GM21737 (cell line): Measurements from ENCODE around the gene MVB12B.

Experiments
- ATAC-seq: cut with Tn5 transposase; IDR thresholded peaks from one replicate; pipeline ENCODE4 v1.9.1; 2021; ENCODE audit warnings: mild to moderate bottlenecking, moderate library complexity; ENCODE audit not compliant: unreplicated experiment

MVB12B gene

DNA sequence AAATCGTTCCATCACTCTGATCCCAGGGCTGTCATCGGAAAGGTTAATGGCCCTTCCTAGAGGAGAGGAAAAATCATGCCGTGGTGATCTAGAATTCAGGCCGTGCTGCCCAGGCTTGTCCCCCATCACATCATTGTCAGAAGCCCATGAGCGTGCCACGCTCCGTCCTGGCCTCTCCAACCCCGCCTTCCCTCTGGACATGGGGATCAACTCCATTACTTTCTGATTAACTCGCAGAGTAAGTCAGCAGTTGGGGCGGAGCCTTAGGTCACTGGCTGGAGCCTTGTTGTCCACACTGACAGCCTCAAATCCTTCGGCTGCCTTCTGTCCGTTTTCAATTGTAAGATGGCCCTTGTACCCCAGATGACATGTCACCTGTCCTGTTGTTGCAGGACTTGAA lies 75.0 kb downstream of the MVB12B start:
- ATAC-seq, result no peak

DNA sequence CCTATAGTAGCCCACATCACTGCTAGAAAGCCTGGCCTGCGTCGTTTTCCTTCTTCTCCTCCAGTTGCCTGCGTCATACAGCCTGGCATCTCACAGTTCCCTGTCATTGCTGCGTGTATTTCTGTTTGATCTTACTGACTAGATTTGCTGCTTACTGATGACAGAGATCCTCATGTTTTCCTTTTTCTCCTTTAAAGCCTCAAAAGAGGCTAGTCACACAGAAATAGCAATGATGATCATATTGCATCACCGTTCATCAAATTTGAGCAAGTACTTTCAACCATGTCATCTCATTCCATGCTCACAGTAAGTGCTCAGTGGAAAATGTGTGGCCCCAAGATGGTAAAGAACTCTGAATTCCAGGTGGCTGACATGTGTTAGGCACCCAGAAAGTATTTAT lies 76.8 kb downstream of the MVB12B start:
- ATAC-seq, result no peak

DNA sequence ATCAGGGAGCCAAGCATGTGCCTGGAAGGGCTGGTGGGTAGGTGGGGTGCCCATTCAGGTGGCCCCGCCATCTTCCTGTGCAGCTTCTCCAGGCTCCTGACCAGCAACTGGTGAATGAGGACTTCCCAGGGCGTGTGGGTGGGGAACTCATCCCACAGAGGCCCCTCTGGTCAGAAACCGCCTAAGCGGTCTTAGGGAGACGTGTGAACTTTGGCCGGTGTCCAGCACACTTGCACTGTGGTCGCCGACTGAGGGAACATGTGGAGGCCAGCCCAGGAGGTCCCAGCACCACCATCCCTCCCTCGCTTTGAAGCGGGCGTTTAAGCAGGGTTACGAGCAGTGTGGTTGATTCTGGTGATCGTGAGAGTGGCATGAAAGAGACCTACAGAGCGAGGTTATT lies 77.8 kb downstream of the MVB12B start:
- ATAC-seq, result no peak

DNA sequence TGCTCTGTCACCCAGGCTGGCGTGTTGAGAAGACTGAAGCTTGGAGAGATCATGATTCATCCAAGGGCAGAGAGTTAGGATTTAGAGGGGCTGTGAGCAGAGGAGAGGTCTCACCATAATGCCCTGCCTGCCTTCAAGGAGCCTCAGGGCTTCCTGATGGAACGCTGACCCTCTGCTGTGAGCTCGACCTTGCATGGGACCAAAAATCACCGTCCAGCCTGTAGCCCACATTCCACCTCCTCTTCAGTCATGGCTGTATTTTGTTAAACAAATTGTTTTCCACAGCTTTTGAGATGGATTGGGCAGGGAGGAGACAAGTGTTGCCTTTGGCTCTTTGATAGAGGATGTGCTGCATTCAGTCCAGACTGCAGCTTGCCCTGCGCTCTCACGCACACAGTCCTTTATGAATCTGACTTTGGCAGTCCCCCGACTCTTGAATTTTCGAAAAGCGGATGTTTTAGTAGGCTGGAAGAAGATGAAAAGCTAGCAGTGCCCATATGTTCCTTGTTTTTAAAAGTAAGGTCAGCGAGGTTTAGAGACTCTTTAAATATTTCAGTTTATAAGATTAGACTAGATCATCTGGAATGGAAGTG lies 79.5 kb downstream of the MVB12B start:
- ATAC-seq, result no peak

DNA sequence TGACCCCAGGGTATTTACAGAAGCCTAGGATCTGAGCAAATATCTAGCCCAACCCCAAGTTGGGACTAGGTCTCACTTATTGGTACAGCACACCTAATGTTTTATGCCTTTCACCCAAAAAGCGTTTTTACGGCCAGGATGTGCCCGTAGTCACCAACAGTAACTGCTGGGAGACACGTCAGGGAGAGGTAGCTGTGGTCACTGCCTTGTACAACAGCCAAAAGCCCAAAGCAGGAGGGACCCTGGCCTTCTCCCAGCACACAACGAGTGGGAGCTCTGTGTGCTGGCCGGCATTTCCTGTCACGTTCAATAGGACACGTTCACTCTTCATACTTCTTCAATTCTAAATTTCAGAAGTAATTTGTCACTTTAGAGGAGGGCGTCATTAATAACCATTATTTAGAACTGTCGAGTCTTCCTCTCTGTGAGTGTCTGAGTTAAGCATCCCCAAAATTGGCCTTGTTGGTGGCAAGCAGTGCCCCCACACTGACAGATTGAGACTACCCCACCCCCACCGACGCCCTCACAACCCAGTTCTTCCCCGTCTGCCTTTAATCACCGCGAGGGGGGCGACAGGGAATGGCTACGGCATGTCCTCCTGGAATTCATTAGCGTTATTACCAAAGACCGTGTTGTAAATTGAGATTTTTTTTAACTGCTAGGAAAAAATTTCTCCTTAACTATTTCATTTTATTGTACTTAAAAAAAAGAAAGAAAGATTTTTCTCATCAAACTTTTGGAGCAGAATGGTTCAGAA lies 80.7 kb downstream of the MVB12B start:
- no peak for ATAC-seq

DNA sequence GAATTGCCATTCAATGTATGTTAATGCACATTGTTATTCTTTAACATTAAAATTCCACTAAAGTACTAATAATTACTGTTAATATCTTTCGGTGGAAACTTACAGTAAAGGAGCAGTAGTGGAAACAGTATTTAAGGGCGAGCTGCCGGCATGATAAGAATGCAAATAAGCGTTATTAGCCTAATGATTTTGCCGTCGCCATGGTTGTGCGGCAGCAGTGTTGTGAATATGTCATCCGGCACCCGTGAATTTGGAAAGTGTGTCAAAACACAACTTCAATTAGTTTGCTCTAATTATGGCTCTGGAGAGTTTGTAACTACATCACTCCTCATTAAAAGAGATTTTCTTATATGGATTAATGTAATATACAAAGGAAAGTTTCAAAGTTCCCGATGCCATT lies 81.4 kb downstream of the MVB12B start:
- ATAC-seq, result no peak

DNA sequence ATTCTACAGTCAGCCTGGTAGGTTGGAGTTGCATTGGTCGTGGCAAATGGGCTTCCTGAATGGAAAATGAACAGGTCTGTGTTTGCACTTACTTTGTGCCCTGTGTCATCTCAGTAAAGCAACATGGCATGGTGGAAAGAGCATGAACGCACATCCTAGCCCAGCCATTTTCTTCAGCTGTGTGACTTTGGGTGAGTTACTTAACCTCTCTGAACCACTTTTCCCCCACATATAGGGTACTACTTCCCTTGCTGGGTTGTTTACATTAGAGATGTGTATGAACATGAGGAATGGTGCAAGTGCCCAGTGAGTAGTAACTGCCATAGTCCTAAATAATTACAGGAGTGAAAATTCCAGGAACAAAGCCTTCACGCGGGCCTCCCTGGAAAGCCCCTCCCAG lies 83.6 kb downstream of the MVB12B start:
- no peak for ATAC-seq

DNA sequence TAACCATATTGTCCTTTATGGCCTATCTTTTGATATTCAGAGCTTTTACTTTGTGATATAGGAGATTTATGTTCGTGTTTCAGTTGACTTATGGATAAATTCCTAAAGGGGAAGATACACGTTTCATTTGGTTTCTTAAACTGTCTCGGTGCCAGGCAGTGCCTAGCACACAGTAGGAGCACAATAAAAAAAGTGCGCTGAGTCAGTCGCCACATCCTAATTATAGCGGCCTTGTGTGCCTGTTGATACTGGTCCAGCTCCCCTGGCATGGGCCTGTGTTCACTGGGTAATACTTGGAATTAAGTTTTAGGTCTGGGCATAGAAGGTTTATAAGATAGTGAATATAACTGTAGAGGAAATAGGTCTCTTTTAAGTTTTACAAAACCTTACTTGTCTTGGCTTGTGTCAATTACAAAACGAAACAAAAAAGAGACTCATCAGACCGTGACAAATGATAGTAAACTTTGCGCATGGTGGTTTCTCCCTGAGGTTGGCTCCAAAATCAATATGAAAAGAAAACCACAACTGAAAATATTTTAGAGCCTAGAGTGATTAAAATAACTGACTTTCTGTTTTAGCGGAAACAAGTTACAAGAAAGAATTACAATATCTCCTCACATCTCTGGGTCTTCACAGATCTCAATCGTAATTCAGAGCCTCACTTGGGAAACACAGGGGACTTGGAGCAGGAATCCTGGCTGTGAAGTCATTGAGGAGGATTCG lies 84.8 kb downstream of the MVB12B start:
- peak; percentile 71 for ATAC-seq

DNA sequence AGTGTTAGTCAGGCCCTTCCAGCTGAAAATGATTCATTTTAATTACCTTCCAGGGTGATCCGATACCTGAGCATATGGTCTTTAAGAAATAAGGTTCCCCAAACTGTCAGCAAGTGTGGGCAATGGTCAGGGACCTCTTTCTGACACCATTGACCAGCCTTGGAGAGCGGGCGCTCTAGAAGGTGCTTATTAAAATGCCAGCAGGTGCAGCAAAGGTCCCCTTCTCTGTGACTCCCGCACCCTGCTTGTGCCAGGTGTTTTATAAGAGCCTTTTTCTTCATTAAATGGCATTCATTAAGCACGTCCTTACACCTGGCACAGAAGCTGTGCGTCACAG lies 85.3 kb downstream of the MVB12B start:
- no peak for ATAC-seq

DNA sequence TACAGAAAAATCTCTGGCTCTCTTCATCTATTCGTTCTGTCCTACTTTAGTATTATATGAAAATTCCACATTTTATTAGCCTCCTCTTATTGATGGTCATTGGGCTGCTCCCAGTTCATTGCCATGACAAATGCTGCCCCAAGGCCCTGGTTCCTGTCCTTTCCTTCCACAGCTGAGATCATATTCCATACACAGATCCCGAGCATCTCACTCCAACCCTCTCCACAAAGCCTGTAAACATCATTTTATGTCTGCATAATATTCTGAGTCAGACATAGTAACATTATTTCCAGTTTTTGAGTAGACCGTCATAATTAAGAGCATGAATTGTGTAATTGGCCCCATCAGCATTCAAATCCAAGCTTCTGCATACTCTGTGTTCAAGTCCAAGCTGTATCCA lies 86.3 kb downstream of the MVB12B start:
- ATAC-seq, result no peak

DNA sequence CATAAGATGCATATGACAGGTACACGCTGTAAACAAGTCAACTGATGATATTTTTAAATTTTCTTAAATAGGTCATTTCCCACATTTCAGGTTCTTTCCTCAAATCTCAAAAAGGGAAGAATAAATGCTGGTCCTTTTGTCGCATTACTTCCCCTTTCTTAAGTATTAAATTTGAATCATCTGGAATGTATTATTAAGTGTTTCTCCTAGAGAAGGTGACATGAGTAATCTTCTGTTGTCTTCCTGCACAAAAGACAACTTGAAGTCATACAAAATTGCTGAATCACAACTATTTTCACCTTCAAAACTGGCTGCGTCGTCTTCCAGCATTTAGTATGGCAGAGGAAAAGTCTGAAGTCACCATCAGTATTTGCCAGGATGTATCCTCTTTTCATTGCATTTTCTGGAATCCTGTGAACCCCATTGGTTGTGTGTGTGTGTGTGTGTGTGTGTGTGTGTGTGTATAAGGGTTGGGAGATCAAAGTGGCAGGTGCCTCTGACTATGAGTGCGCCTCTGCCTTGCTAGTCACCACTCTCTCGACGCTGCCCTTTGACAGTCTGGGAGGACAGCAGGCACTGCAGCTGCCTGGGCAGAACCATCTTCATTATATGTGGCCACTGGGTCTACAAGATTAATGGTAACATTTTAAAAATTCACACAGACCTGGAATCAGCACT lies 86.9 kb downstream of the MVB12B start:
- no peak for ATAC-seq

DNA sequence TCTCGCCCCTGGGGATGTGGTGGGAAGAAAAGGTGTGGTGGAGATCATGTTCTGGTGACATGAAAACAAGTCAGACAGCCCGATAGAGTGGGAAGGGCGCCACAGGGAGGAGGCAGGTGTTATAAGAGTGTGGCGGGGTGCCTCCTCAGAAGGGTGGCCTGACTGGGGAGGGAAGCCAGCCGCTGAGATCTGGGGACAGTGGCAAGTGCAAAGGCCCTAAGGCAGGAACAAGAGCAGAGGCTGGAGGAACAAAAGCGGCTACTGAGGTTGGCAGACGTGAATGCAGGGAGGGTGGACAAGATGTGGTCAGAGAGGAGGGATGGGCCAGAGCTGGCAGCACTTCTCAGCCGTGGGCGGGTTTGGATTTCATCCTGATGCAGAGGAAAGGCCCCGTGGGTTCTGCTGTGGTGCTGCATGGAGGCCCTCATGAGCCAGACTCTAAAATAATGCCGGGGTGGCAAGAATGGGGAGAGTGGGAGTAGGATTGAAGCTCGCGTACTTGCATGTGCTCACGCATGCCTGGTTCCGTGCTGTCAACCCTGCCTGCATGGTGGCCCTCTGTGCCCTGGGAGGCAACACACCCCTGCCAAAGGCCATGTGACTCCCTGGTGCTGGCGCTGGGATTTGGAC lies 89.2 kb downstream of the MVB12B start:
- no peak for ATAC-seq

DNA sequence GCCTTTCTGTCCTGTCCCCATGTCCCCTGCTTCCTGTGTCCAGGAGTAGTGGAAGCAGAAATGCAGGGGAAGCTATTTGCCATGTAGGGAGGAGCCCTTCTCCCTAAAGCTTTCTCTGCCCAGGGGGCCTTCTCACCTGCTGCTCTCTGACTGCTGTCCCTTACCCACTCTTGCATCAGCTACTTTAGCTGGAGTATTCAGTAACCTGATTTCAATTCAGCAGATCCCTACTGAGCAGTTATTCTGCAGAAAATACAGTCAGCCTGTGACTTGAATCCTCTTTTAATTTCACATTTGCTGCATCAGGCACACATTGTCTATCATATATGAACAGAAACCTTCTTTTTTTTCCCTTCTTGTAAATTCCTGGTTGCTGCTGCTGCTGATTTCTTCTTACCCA lies 90.4 kb downstream of the MVB12B start:
- ATAC-seq, result no peak

DNA sequence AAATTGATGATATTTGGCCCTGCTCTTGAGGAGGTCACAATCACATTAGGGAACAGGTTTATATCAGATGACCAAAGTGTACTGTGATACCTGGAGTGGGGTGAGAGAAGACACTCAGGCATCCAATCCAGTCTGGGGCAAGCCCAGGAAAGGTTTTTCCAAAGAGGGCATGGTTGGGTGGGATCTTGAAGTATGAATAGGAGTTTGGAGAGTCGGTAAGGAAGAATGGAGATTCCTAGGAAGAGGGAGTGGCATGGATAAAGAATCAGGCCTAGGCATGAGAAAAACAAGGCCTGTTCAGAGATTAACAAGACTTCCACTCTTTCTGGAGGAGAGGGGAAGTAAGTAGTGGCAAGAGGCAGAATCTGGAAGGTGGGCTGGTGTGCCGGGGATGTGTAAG lies 91.1 kb downstream of the MVB12B start:
- no peak for ATAC-seq

DNA sequence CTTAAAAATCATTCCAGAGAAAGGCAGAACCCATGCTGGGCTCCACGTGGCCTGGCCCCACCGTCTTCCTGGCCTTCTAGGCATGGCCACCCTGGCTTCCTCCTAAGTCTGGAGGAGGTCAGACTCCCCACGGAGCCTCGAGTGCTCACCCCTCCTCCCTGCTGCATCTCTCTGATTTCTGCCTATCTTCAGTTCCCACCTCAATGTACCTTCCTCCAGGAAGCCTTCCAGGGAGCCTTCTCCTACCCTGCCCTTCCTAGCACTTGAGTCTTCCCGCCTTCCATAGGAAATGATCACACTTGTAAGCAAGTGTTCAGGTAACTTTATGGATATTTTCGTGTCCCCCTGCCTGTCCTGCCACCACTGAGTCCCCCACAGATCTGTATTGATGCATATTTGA lies 92.0 kb downstream of the MVB12B start:
- no peak for ATAC-seq

DNA sequence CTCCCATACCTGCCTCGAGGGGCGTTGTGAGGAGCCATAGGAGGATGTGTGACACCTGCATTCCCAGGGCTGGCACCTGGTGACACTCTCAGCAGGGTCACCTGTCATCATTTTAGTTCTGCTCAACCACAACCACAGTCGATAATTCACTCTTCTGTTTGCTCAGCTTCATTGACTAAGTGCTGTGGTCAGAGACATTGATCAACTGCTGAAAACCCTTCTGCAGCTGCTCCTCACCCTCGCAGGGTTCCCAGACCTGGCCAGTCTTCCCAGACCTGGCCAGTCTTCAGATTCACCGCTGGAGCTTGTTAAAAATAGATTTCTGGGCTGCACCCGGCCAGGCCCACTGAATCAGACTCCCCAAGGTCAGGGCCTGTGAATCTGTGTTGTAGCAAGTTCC lies 92.8 kb downstream of the MVB12B start:
- no peak for ATAC-seq

DNA sequence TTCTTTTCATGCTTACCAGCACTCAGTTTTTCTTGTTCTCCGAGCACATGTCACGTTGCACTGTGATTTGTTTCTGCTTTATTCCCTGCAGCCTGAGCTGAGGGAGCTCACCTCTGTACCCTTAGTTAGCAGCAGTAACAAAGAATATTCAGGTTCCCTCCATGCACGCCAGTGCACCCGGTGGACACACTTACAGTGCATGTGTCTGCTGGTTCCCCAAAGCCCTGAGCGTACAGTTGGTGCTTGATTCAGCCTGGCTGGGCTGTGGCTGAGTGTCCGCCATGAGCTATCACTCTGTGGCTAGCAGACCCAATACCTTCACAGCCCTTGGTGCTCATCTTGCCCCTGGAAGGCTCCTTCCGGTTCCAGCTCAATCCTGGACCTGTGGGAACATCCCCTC lies 93.5 kb downstream of the MVB12B start:
- no peak for ATAC-seq

DNA sequence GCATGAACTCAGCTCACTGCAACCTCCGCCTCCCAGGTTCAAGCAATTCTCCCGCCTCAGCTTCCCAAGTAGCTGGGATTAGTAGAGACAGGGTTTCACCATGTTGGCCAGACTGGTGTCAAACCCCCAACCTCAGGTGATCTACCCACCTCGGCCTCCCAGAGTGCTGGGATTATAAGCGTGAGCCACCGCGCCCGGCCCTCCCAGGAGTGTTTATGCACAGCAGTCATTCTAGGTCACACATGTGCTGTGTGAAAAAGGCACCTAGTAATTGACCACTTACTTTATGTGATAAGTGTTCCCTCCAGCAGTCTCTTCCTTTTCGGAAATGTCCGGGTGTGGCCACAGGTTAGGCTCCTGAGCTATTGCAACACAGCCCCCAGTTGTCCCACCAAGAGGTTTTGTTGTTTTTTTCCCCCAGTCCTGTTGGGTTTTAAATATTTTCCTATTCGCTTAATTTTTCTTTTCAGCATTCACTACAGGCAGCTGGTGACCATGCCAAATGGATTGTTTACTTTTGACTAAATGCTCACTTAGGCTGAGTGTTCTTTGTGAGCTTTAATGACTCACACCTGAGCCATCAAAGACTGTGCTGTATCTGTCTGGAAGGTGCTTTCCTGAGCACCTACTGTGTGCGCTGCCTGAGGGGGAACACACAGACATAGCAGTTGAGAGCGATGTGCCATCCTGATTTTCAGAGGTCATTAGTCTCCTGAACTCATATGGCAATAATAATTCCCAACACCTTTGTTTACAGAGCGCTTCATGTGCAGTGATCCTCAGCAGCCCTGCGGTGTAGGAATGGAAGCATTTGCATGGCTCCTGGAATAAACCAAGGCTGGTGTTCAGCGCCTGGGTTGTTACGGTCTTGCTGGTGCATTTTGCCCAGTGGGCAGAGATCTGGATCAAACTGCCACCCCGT lies 94.3 kb downstream of the MVB12B start:
- ATAC-seq, result no peak

DNA sequence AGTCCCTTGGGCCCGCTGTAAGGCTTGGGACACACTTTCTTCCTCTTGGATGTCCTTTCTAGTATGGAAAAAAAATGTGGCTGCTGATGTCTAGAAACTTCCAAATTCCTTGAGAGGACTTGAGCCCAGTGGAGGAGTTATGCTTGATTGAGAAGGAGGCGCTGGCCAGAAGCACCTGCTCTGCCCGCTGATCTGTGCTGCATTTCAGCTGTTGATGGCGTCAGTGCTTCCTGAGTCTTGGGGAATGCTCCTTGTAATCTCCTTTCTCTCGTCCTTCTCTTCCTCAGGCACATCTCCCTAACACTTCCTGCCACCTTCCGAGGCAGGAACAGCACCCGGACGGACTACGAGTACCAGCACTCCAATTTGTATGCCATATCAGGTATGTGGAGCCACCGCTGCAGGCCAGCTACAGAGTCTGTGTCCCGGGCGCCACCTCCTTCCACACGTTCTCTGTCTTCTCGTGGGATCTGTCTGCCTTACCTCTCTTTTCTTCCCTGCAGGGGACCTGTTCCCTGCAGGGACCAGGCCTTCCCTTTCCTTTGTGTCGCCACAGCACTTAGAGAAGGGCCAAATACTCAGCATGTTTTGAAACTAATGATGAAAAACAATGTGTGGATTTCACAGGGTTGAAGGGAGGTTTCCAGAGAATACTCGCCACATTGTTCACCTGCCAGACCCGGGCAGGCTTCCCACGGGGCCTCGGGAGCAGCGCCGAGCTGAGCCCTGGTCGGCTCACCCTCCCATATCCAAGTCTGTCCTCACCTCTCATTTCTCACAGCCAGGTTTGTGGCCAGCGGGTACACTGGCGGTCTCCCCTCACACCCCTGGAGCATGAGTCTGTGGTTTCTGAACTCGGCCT lies 95.2 kb downstream of the MVB12B start:
- no peak for ATAC-seq
